GDM1 (cell line): ENCODE data around the gene AKT1.
"Not testable (repeated sequence)": the region's sequence is repeated elsewhere in the genome, so short reads cannot be mapped to it uniquely, and the experiment has no call there.

Experiments
- DNase-seq: peaks from one replicate; lab custom pipeline; 2025; lab: John Stamatoyannopoulos, UW

The AKT1 gene

DNA sequence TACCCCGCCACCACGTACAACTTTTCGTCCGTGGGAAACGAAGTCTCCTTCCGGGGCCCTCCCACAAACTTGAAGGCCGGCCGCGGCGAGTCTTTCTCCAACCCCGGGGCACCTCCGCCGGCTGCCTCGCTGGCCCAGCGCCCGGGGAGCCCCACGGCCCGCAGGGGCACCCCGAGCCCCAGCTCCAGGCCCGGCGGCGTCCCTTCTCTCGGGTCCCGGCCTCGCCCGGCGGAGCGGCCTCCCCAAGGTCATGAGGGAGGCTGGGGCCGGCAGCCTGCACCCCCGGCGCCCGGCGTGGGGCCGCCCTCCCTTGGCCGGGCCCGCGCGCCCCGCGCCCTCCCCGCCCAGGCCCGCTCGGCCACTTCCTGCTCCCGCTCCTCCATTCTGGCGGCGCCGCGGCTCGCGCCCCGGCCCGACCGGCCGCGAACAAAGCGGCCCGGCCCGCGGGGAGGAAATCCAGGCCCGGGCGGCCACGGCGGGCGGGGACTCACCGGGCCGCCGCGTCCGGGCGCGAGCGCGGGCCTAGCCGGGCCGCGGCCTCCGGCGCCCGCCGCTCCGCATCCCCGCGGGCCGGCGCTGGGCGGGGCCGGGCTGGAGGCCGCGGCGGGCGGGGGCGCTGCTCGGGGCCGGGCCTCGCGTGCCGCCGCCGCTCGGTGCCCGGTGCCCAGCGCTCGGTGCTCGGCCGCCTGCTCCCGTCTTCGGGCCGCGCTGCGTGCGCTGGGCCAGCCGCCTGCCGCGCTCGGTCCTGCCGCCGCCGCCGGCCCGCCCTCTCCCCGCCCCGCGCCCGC lies at the start of gene AKT1:
TSS of gene AKT1 (minus strand) at position 756 of the 788 bp plus-strand sequence. CDS start 3,105 bp downstream, outside the sequence.
- no peak for DNase-seq

GRCh38 chr14:104845033-104845666 lies 49.6 kb upstream of the AKT1 start:
- no peak for DNase-seq

GRCh38 chr14:104844306-104845032 lies 48.9 kb upstream of the AKT1 start:
- no peak for DNase-seq

GRCh38 chr14:104843442-104844305 lies 48.1 kb upstream of the AKT1 start:
- no peak for DNase-seq

GRCh38 chr14:104843006-104843405 lies 47.5 kb upstream of the AKT1 start:
- no peak for DNase-seq

DNA sequence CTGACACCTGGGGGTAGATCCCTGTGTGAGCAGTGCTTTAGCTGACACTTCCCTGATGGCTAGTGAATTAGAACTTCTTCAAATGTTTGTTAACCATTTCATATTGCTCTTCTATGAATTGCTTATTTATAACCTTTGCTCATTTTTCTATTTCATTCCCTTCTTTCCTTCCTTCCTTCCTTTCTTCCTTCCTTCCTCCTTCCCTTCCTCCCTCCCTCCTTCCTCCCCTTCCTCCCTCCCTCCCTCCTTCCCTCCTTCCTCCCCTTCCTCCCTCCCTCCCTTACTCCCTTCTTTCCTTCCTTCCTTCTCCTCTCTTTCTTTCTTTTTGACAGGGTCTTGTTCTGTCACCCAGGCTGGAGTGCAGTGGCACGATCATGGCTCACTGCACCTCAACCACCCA lies 46.2 kb upstream of the AKT1 start:
- DNase-seq = no peak

DNA sequence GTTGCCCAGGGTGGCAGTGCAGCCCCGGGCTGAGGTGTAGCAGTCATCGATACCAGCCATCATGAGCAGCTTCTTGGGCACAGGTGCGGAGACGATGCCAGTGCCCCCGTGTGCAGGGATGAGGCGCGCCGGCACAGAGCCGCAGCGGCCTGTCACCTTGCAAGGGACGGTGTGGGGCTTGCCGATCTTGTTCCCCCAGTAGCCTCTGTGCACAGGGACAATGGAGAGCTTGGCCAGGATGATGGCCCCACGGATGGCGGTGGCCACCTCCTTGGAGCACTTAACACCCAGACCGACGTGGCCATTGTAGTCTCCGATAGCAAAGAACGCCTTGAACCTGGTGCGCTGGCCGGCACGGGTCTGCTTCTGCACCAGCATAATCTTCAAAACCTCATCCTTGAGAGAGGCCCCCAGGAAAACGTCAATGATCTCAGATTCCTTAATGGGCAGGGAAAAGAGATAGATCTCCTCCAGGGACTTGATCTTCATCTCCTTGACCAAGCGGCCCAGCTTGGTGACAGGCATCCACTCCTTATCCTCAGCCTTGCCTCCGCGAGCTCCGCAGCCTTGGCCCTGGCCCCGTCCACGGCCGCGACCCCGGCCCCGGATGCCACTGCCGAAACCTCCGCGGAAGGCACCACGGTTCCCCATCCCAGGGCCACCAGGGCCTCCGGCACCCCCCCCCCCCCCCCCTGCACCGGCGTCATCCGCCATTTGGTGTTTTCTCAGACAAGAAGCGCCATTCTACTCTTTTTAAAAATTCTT lies 40.8 kb upstream of the AKT1 start:
- not testable (repeated sequence) for DNase-seq

DNA sequence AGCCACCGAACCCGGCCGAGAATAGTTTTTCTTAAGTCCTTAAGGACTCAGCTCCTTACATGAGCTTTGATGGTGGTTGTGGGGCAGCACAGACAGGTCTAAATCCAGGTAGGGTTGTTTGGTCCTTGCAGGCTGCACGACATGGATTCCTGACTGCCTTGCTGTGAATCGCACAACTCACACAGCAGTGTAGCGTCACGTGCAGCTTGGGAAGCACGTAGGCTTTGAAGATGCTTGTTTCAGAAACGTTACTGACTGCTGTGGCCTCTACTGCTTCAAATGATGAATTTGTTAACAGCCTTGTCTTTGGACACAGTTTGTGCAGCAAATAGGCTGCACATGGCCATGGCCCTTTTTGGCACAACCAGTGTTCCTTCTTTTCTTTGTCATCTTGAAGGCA lies 35.2 kb upstream of the AKT1 start:
- no peak for DNase-seq

GRCh38 chr14:104827177-104828055 lies 31.9 kb upstream of the AKT1 start:
- no peak for DNase-seq

DNA sequence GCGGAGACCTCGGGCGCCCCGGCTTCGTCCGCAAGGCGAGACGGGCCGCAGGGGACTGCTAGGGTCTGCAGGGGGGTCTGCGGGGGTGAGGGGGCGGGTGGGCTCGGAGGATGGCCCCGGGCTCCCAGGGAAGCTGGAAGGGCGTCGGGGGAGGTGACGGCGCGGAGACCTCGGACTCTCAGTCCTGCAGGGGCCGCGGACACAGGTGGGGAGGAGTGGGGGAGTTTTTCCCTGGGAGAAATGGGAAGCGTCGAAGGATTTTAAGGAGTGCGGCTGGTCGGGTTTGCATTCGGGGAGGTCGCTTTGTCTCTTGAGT lies 31.3 kb upstream of the AKT1 start:
- DNase-seq = no peak

GRCh38 chr14:104826189-104826860 lies 30.8 kb upstream of the AKT1 start:
- peak; percentile 70 for DNase-seq

DNA sequence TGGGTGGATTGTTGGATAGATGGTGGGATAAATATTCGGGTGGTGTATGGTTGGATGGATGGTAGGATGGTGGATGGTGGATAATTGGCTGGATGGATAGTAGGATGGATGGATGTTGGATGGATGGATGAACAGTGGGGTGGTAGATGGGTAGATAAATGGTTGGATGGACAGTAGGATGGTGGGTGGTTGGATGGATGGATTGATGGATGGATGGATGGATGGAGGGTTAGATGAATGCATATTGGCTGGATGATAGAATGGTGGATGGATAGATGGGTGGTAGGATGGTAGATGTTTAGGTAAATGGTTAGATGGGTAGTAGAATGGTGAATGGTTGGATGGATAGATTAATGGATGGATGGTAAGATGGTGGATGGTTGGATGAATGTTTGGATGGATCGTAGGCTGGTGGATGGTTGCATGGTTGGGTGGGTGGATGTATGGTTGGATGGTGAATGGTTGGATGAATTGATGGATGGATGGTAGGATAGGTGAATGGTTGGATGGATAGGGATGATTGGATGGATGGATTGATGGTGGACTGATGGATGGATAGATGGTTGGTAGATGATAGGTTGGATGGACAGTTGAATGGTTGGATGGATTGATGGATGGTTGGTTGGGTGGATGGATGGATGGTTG lies 28.9 kb upstream of the AKT1 start:
- no peak for DNase-seq

GRCh38 chr14:104822821-104823615 lies 27.5 kb upstream of the AKT1 start:
- no peak for DNase-seq

GRCh38 chr14:104821971-104822608 lies 26.5 kb upstream of the AKT1 start:
- DNase-seq = no peak

GRCh38 chr14:104821229-104821945 lies 25.8 kb upstream of the AKT1 start:
- no peak for DNase-seq

DNA sequence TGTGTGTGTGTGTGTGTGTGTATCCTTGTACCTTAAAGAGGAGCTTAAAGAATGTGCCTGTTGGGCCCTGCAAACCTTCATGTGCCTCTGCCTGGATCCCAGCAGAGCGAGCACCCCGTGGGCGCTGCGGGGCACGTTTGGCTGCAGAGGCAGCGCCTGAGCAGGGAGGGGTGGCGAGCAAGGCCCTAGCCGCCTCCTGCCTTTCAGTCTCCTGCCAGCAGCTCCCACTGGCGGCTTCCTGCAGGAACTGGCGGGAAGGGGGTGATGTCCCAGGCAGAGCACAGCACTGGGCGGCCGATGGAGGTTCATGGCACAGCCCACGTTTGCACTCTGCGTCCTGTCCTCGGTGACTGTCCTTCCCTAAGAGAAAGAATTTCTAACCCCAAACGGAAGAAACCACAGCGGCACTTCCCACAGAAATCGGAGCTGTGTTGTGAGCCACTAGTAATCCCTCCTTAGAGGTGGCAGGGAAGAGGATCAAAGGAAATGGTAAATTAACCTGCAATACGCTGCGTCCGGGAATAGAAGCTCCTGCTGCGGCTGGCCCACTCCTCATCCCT lies 25.2 kb upstream of the AKT1 start:
- DNase-seq = no peak

GRCh38 chr14:104819361-104819781 lies 23.8 kb upstream of the AKT1 start:
- DNase-seq = no peak
